Neural cell (in vitro differentiated cells): ENCODE measurements around the gene ASRGL1. TPM values are rescaled to one million over a fixed set of nuclear protein-coding genes. Genes with fewer than 3 reads are reported as not detected.
A peak's percentile ranks its signal among the peaks of the same experiment; 100 is the strongest.
"Not testable (repeated sequence)": the region's sequence is repeated elsewhere in the genome, so short reads cannot be mapped to it uniquely, and the experiment has no call there.

ENCODE experiments used
- H2AFZ ChIP-seq: fragments of 200-600, 300-800 bp; sonication (generic), shearing (Covaris generic); 2 replicates; pipeline ENCODE4 v1.6.0; 2014; ENCODE audit warnings: low read depth, mild to moderate bottlenecking, antibody characterized with exemption, low read length, moderate library complexity
- H3F3A ChIP-seq: fragments of 200-600 bp; shearing (Covaris generic); 2 replicates; pipeline ENCODE4 v1.6.1; 2016; ENCODE audit warnings: mild to moderate bottlenecking, moderate library complexity, mixed read lengths, antibody characterized with exemption, low read length; ENCODE audit not compliant: insufficient read depth, poor library complexity, severe bottlenecking
- H3K27ac ChIP-seq: fragments of 200-600, 300-800 bp; sonication (generic), shearing (Covaris generic); 2 replicates; pipeline ENCODE4 v1.5.1; 2014; ENCODE audit warnings: mild to moderate bottlenecking, low read length, moderate library complexity
- H3K27me3 ChIP-seq: fragments of 300-800, 200-600 bp; sonication (generic), shearing (Covaris generic); 2 replicates; pipeline ENCODE4 v1.6.0; 2014; ENCODE audit warnings: mild to moderate bottlenecking, low read depth, low read length, moderate library complexity; ENCODE audit not compliant: insufficient read depth
- H3K36me3 ChIP-seq: fragments of 300-800, 200-600 bp; sonication (generic), shearing (Covaris generic); 2 replicates; pipeline ENCODE4 v1.5.1; 2014; ENCODE audit warnings: mild to moderate bottlenecking, antibody characterized with exemption, low read length, moderate library complexity; ENCODE audit not compliant: insufficient read depth
- H3K4me2 ChIP-seq: fragments of 300-800, 200-600 bp; sonication (generic), shearing (Covaris generic); 2 replicates; pipeline ENCODE4 v1.6.0; 2014; ENCODE audit warnings: mild to moderate bottlenecking, low read length
- H3K4me3 ChIP-seq: fragments of 300-800, 200-600 bp; sonication (generic), shearing (Covaris generic); 2 replicates; pipeline ENCODE4 v1.5.1; 2014; ENCODE audit warnings: mild to moderate bottlenecking, low read length, moderate library complexity
- H3K79me2 ChIP-seq: fragments of 200-600 bp; shearing (Covaris generic); replicated peaks from 2 replicates; pipeline ENCODE4 v1.6.0; 2014; ENCODE audit warnings: mild to moderate bottlenecking, low read length, moderate library complexity; ENCODE audit not compliant: insufficient read depth
- H3K9ac ChIP-seq: fragments of 300-800, 200-600 bp; sonication (generic), shearing (Covaris generic); 2 replicates; pipeline ENCODE4 v1.6.1; 2016; ENCODE audit warnings: mild to moderate bottlenecking, low read length, mixed read lengths
- H3K9me2 ChIP-seq: fragments of 200-600 bp; shearing (Covaris generic); 2 replicates; pipeline ENCODE4 v1.6.1; 2016; ENCODE audit warnings: mild to moderate bottlenecking, low read length, mixed read lengths; ENCODE audit not compliant: insufficient read depth
- H3K9me3 ChIP-seq: fragments of 200-600, 300-800 bp; sonication (generic), shearing (Covaris generic); 2 replicates; pipeline ENCODE4 v1.6.1; 2016; ENCODE audit warnings: mild to moderate bottlenecking, mixed run types, low read length, moderate library complexity, mixed read lengths
- H4K20me1 ChIP-seq: fragments of 200-600 bp; shearing (Covaris generic); 2 replicates; pipeline ENCODE4 v1.6.1; 2016; ENCODE audit warnings: mild to moderate bottlenecking, mixed run types; ENCODE audit not compliant: insufficient read depth
- CTCF ChIP-seq: fragments of 450-650 bp; IDR thresholded peaks from 2 replicates; pipeline ENCODE4 v1.5.1; 2014; ENCODE audit warnings: antibody characterized with exemption, mild to moderate bottlenecking, moderate library complexity; ENCODE audit not compliant: poor library complexity, severe bottlenecking
- EZH2 ChIP-seq: fragments of 200-600, 300-800 bp; shearing (Covaris generic), sonication (generic); IDR thresholded peaks from 2 replicates; pipeline ENCODE4 v1.6.1; 2014; ENCODE audit warnings: antibody characterized with exemption, low read length, borderline replicate concordance, mild to moderate bottlenecking; ENCODE audit not compliant: insufficient read depth, poor library complexity, severe bottlenecking
- RAD21 ChIP-seq: fragments of 450-650 bp; conservative IDR thresholded peaks from 2 replicates; pipeline ENCODE4 v1.6.1; 2014; ENCODE audit warnings: antibody characterized with exemption, mild to moderate bottlenecking, moderate library complexity
- SMC3 ChIP-seq: fragments of 450-650 bp; conservative IDR thresholded peaks from 2 replicates; pipeline ENCODE4 v1.6.1; 2014; ENCODE audit warnings: antibody characterized with exemption, mild to moderate bottlenecking, moderate library complexity; ENCODE audit not compliant: poor library complexity
- polyA plus RNA-seq: library from polyadenylated mRNA; depleted of rRNA; stranded (reverse); fragments of >200 nt; gene quantifications from 2 replicates; pipeline ENCODE4 v1.2.3, GENCODE V29; 2014

ASRGL1 gene
- polyA plus RNA-seq, 1 donor from 2014 or later = 129 TPM

GRCh38 chr11:62340269-62340901 lies 3.1 kb downstream of the ASRGL1 start:
- H2AFZ ChIP-seq = no peak overlapping the region
- no peaks in the 10 kb centered on the region for H3K9me2 ChIP-seq
- peaks cover 6% of the 10 kb centered on the region for H3K36me3 ChIP-seq
- peak; percentile 27 for TF ChIP-seq RAD21
- no peak for TF ChIP-seq EZH2
- TF ChIP-seq CTCF = peak; percentile 67
- TF ChIP-seq SMC3 = peak; percentile 56
- H3K79me2 ChIP-seq = no peaks in the 10 kb centered on the region
- H3K27me3 ChIP-seq = no peaks in the 10 kb centered on the region
- no peak overlapping the region for H3K27ac ChIP-seq
- no peak overlapping the region for H3K4me2 ChIP-seq
- no peaks in the 10 kb centered on the region for H3F3A ChIP-seq
- no peaks in the 10 kb centered on the region for H4K20me1 ChIP-seq
- no peak overlapping the region for H3K9ac ChIP-seq
- H3K9me3 ChIP-seq = no peaks in the 10 kb centered on the region
- H3K4me3 ChIP-seq = peak overlapping the region; percentile 82

GRCh38 chr11:62341588-62341987 lies 4.3 kb downstream of the ASRGL1 start:
- no peak overlapping the region for H3K27ac ChIP-seq
- H3K79me2 ChIP-seq = no peaks in the 10 kb centered on the region
- no peak overlapping the region for H3K4me3 ChIP-seq
- H3K4me2 ChIP-seq = no peak overlapping the region
- H3K36me3 ChIP-seq = peaks cover 6% of the 10 kb centered on the region
- no peaks in the 10 kb centered on the region for H3K9me2 ChIP-seq
- TF ChIP-seq CTCF = no peak
- no peaks in the 10 kb centered on the region for H3K9me3 ChIP-seq
- H3K9ac ChIP-seq = no peak overlapping the region
- no peaks in the 10 kb centered on the region for H3F3A ChIP-seq
- H3K27me3 ChIP-seq = no peaks in the 10 kb centered on the region
- H2AFZ ChIP-seq = no peak overlapping the region
- H4K20me1 ChIP-seq = no peaks in the 10 kb centered on the region

GRCh38 chr11:62343646-62344190 lies 6.5 kb downstream of the ASRGL1 start:
- not testable (repeated sequence) for H3K27me3 ChIP-seq, H2AFZ ChIP-seq, H3F3A ChIP-seq, H3K36me3 ChIP-seq, H3K9me3 ChIP-seq, H4K20me1 ChIP-seq, H3K9me2 ChIP-seq, H3K27ac ChIP-seq, H3K9ac ChIP-seq, H3K4me3 ChIP-seq, H3K79me2 ChIP-seq, H3K4me2 ChIP-seq
